DMS153 (cell line): ENCODE measurements around the gene OR5K2.

ENCODE experiments used
- DNase-seq: peaks from one replicate; lab custom pipeline; 2025; lab: John Stamatoyannopoulos, UW

The OR5K2 gene

GRCh38 chr3:98522544-98523281, 25.2 kb downstream of the OR5K2 start, which contains the start of gene CLDND1:
TSS of gene CLDND1 (minus strand) at chr3:98522902. CDS start at chr3:98521424, 1,478 bp downstream.
- DNase-seq = peak; percentile 95

GRCh38 chr3:98525494-98525893, 28.0 kb downstream of the OR5K2 start:
- DNase-seq = no peak

GRCh38 chr3:98528474-98529346, 31.2 kb downstream of the OR5K2 start:
- DNase-seq = no peak

GRCh38 chr3:98529856-98530459, 32.5 kb downstream of the OR5K2 start:
- DNase-seq = no peak

- no peak for DNase-seq
These were observed 33.2 kb downstream of the OR5K2 start for GRCh38 chr3:98530676-98531075.

GRCh38 chr3:98531622-98532274, 34.3 kb downstream of the OR5K2 start, which contains the start of gene GPR15:
TSS of gene GPR15 (plus strand) at chr3:98531978. CDS start at chr3:98532034, 56 bp downstream.
- no peak for DNase-seq

- no peak for DNase-seq
These were observed 34.8 kb downstream of the OR5K2 start for GRCh38 chr3:98532275-98532637.

GRCh38 chr3:98532709-98533571, 35.5 kb downstream of the OR5K2 start:
- DNase-seq = no peak

GRCh38 chr3:98534168-98534567, 36.7 kb downstream of the OR5K2 start:
- no peak for DNase-seq

GRCh38 chr3:98534734-98535133, 37.3 kb downstream of the OR5K2 start:
- no peak for DNase-seq

GRCh38 chr3:98536456-98537017, 39.1 kb downstream of the OR5K2 start:
- DNase-seq = no peak

- no peak for DNase-seq
These were observed 42.9 kb downstream of the OR5K2 start for GRCh38 chr3:98540346-98540745.

- DNase-seq = no peak
These were observed 44.2 kb downstream of the OR5K2 start for GRCh38 chr3:98541695-98542094.

- no peak for DNase-seq
These were observed 45.1 kb downstream of the OR5K2 start for GRCh38 chr3:98542623-98543022.

GRCh38 chr3:98545940-98546339, 48.5 kb downstream of the OR5K2 start:
- DNase-seq = no peak
